Upper lobe of left lung (tissue), 4 donors: ENCODE data around the gene CCNF.

ENCODE experiments used
- CTCF ChIP-seq, 6 experiments: fragments of 450-650 bp in 4 of 6; fragments of 200-600 bp in 2 of 6; sonication (generic) in 2 of 6; IDR thresholded peaks; one replicate each; pipeline ENCODE4 v1.5.1; 2016 to 2019; ENCODE audit warnings: antibody characterized with exemption in 6 of 6
- POLR2A ChIP-seq, 4 donors: fragments of 450-650 bp; IDR thresholded peaks; one replicate each; pipeline ENCODE4 v1.5.1; 2016 to 2017; ENCODE audit warnings: antibody characterized with exemption in 4 of 4, mild to moderate bottlenecking in 2 of 4
- POLR2AphosphoS5 ChIP-seq, 2 donors: sonication (generic); formaldehyde crosslinking; IDR thresholded peaks; one replicate each; pipeline ENCODE4 v1.5.1; 2017; ENCODE audit warnings: antibody characterized with exemption in 2 of 2

DNA sequence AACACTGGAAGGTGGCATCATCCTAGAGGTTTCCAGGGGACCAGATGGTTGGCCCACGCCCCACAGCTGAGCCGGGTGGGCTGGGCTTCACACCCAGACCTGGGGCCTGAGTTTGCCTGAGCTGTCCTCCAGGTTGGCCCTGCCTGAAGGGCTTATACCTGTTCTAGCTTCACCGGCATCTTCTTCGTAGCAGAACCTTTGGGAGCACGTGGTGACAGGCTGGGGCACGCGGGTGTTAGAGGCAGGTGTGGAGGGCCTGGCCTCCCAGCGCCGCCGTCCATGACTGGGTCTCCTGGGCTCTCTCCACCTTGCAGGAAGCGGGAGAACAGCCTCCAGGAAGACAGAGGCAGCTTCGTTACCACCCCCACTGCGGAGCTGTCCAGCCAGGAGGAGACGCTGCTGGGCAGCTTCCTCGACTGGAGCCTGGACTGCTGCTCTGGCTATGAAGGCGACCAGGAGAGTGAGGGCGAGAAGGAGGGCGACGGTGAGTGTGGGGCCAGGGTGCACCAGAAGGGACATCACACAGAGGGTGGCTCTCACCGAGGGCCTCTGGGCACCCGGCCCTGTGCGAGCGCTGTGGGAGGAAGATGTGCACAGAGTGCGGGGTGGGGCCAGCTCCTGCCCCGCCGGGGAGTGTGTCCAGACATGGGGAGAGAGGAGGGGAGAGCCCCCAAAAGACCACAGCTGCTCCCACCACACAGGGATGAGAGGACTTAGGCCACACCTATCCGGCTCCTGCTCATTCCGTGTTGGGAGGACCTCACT, 26.0 kb downstream of the CCNF start:
- no peak for TF ChIP-seq CTCF (IDR thresholded peaks at IDR 0.05)
- no peak for TF ChIP-seq POLR2AphosphoS5 (IDR thresholded peaks at IDR 0.05)
- no peak for TF ChIP-seq POLR2A (IDR thresholded peaks at IDR 0.05)
